ENCODE data around the gene JAZF1. TPM values are rescaled to one million over a fixed set of nuclear protein-coding genes. Genes with fewer than 3 reads are reported as not detected.

JAZF1 gene
- total and polyA plus RNA-seq, 10 of the 15 experiments (the other 5 are each of a cell fraction or from before 2014, with no cell fraction given): 0.04 to 0.82 (median 0.15) TPM; not detected in 3

GRCh38 chr7:27963056-27963455 lies 217.5 kb downstream of the JAZF1 start:
- in situ Hi-C loops (cut with MboI) (no loop called here), intact Hi-C loops (cut with micrococcal nuclease; ENCODE audit: unreplicated experiment) (no loop called here)
- WGBS (ENCODE audit: insufficient coverage, insufficient replicate concordance, low lambda C conversion rate, missing lambda C conversion rate): 0% methylated on average over 1 of the region's 1 CpG
- H3K4me2 ChIP-seq (ENCODE audit: control insufficient read depth, insufficient read depth): no peak overlapping the region
- H3K9ac ChIP-seq (ENCODE audit: control insufficient read depth, insufficient read depth, low read length): no peak overlapping the region
- H2AFZ ChIP-seq (ENCODE audit: control insufficient read depth, low read depth, low read length): no peak overlapping the region
- H3K9me3 ChIP-seq (replicated peaks; ENCODE audit: control insufficient read depth, insufficient read depth, low read length): no peaks in the 10 kb centered on the region
- no peaks in the 10 kb centered on the region for H3K36me3 ChIP-seq (ENCODE audit: control insufficient read depth in 2 of 2, insufficient read depth in 2 of 2, low read length in 1 of 2)
- H4K20me1 ChIP-seq (ENCODE audit: control insufficient read depth, insufficient read depth): no peaks in the 10 kb centered on the region
- no peaks in the 10 kb centered on the region for H3K79me2 ChIP-seq (ENCODE audit: control insufficient read depth, insufficient read depth, low read length)
- no peak overlapping the region for H3K4me3 ChIP-seq
- RAD21 ChIA-PET (ENCODE audit: unreplicated experiment): no interaction called here
- no peak for FAIRE-seq
- H3K4me1 ChIP-seq (ENCODE audit: control insufficient read depth, insufficient read depth, low read length): no peaks in the 10 kb centered on the region
- POLR2A ChIA-PET: interaction anchor here (0.6 kb wide), 1 partner anchor 157 kb away, joined by 4 read pairs; no protein-coding TSS in a partner anchor
- SMC1A ChIA-PET (ENCODE audit: uncharacterized antibody, unreplicated experiment): interaction anchor here (0.7 to 1.1 kb wide), 2 partner anchors 12 to 276 kb away, joined by 3 read pairs; no protein-coding TSS in a partner anchor
- H3K27me3 ChIP-seq (replicated peaks in 1 of 2; ENCODE audit: control insufficient read depth in 2 of 2, insufficient read depth in 2 of 2, low read length in 1 of 2): no peaks in the 10 kb centered on the region; a peak in 3 of 4 replicates
- CTCF ChIA-PET: no interaction called here
- DNase-seq (ENCODE audit: low read depth, low spot score): no peak
- no TSS peak for BruUV-seq (replicated peaks)
- no peak for TF ChIP-seq RCOR1 (conservative IDR thresholded peaks at IDR 0.05; ENCODE audit: low read depth, low read length)
- no peak for TF ChIP-seq EED (IDR thresholded peaks at IDR 0.05; ENCODE audit: low read depth)
- no peak for TF ChIP-seq ZZZ3 (IDR thresholded peaks at IDR 0.05; ENCODE audit: control insufficient read depth, insufficient read length, low read depth)
- TF ChIP-seq ZNF274 (IDR thresholded peaks at IDR 0.05; ENCODE audit: insufficient read depth, insufficient read length): no peak
- TF ChIP-seq TCF12 (IDR thresholded peaks at IDR 0.05; ENCODE audit: low read depth, low read length): no peak
- TF ChIP-seq MEF2A (IDR thresholded peaks at IDR 0.05; ENCODE audit: insufficient read depth, low read depth, low read length): no peak
- TF ChIP-seq RAD51 (IDR thresholded peaks at IDR 0.05): no peak
- TF ChIP-seq, protein P1, sequence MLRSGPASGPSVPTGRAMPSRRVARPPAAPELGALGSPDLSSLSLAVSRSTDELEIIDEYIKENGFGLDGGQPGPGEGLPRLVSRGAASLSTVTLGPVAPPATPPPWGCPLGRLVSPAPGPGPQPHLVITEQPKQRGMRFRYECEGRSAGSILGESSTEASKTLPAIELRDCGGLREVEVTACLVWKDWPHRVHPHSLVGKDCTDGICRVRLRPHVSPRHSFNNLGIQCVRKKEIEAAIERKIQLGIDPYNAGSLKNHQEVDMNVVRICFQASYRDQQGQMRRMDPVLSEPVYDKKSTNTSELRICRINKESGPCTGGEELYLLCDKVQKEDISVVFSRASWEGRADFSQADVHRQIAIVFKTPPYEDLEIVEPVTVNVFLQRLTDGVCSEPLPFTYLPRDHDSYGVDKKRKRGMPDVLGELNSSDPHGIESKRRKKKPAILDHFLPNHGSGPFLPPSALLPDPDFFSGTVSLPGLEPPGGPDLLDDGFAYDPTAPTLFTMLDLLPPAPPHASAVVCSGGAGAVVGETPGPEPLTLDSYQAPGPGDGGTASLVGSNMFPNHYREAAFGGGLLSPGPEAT (IDR thresholded peaks at IDR 0.05; ENCODE audit: low read depth): no peak
- TF ChIP-seq, protein P2, sequence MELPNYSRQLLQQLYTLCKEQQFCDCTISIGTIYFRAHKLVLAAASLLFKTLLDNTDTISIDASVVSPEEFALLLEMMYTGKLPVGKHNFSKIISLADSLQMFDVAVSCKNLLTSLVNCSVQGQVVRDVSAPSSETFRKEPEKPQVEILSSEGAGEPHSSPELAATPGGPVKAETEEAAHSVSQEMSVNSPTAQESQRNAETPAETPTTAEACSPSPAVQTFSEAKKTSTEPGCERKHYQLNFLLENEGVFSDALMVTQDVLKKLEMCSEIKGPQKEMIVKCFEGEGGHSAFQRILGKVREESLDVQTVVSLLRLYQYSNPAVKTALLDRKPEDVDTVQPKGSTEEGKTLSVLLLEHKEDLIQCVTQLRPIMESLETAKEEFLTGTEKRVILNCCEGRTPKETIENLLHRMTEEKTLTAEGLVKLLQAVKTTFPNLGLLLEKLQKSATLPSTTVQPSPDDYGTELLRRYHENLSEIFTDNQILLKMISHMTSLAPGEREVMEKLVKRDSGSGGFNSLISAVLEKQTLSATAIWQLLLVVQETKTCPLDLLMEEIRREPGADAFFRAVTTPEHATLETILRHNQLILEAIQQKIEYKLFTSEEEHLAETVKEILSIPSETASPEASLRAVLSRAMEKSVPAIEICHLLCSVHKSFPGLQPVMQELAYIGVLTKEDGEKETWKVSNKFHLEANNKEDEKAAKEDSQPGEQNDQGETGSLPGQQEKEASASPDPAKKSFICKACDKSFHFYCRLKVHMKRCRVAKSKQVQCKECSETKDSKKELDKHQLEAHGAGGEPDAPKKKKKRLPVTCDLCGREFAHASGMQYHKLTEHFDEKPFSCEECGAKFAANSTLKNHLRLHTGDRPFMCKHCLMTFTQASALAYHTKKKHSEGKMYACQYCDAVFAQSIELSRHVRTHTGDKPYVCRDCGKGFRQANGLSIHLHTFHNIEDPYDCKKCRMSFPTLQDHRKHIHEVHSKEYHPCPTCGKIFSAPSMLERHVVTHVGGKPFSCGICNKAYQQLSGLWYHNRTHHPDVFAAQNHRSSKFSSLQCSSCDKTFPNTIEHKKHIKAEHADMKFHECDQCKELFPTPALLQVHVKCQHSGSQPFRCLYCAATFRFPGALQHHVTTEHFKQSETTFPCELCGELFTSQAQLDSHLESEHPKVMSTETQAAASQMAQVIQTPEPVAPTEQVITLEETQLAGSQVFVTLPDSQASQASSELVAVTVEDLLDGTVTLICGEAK (IDR thresholded peaks at IDR 0.05; ENCODE audit: borderline replicate concordance): no peak
- no peak for TF ChIP-seq ETV6 (conservative IDR thresholded peaks at IDR 0.05 in 1 of 2, IDR thresholded peaks at IDR 0.05 in 1 of 2; ENCODE audit: borderline replicate concordance in 1 of 2, low read depth in 1 of 2)
- no peak for TF ChIP-seq BCL11A (IDR thresholded peaks at IDR 0.05; ENCODE audit: low read depth, low read length)
- TF ChIP-seq TARDBP (IDR thresholded peaks at IDR 0.05; ENCODE audit: borderline replicate concordance): no peak
- no peak overlapping the region for H3K27ac ChIP-seq (ENCODE audit: control insufficient read depth, insufficient read depth)
- no peak for ATAC-seq
